WTC11 (cell line): ENCODE results near the gene LFNG. TPM values are rescaled to one million over a fixed set of nuclear protein-coding genes. Genes with fewer than 3 reads are reported as not detected.
A peak's percentile ranks its signal among the peaks of the same experiment; 100 is the strongest.

Experiments used
- ATAC-seq: fragments of 200-7000 bp; cut with Tn5 transposase; 2 replicates; pipeline ENCODE4 v1.10.0; 2021; ENCODE audit warnings: mild to moderate bottlenecking, moderate library complexity
- CTCF ChIA-PET: fragments of 300-600 bp; sonication (Branson Sonifier 250); formaldehyde crosslinking; loops from one replicate; lab custom pipeline; 2021; ENCODE audit warnings: antibody characterized with exemption; lab: Charles Lee
- POLR2A ChIA-PET: fragments of 350-600 bp; sonication (Branson Sonifier 250); formaldehyde crosslinking; loops from one replicate; lab custom pipeline; 2021; ENCODE audit warnings: antibody characterized with exemption; lab: Charles Lee
- DNase-seq: peaks from one replicate; pipeline ENCODE4 v3.0.0; 2021; ENCODE audit warnings: low spot score
- H3K27ac Mint-ChIP-seq: 2 replicates; pipeline ENCODE4 v1.8.0; 2021; ENCODE audit warnings: mixed read lengths
- H3K27me3 Mint-ChIP-seq: 2 replicates; pipeline ENCODE4 v1.8.0; 2021; ENCODE audit warnings: low read depth, mild to moderate bottlenecking, moderate library complexity, mixed read lengths
- H3K36me3 Mint-ChIP-seq: 2 replicates; pipeline ENCODE4 v1.8.0; 2021; ENCODE audit warnings: mixed read lengths
- H3K4me1 Mint-ChIP-seq: 2 replicates; pipeline ENCODE4 v1.8.0; 2022; ENCODE audit warnings: mixed read lengths
- H3K4me3 Mint-ChIP-seq: 2 replicates; pipeline ENCODE4 v1.8.0; 2021; ENCODE audit warnings: mild to moderate bottlenecking, moderate library complexity, mixed read lengths
- H3K9me3 Mint-ChIP-seq: 2 replicates; pipeline ENCODE4 v1.8.0; 2021; ENCODE audit warnings: mixed read lengths
- CREB1 ChIP-seq: sonication (generic); formaldehyde crosslinking; IDR thresholded peaks from 2 replicates; pipeline ENCODE4 v1.8.0; 2023; ENCODE audit warnings: mild to moderate bottlenecking, missing genetic modification reagents
- FOXP4 ChIP-seq: sonication (generic); formaldehyde crosslinking; IDR thresholded peaks from 2 replicates; pipeline ENCODE4 v1.8.0; 2022; ENCODE audit warnings: mild to moderate bottlenecking, missing genetic modification reagents
- GTF2I ChIP-seq: fragments of 250-450 bp; sonication (Bioruptor Pico); conservative IDR thresholded peaks from 2 replicates; pipeline ENCODE4 v1.4.0; 2021; ENCODE audit warnings: mild to moderate bottlenecking
- IRF2 ChIP-seq: sonication (generic); formaldehyde crosslinking; IDR thresholded peaks from 2 replicates; pipeline ENCODE4 v1.8.0; 2022; ENCODE audit warnings: low read depth, missing genetic modification reagents, borderline replicate concordance
- MAX ChIP-seq: sonication (generic); formaldehyde crosslinking; IDR thresholded peaks from 2 replicates; pipeline ENCODE4 v1.8.0; 2022; ENCODE audit warnings: mild to moderate bottlenecking, missing genetic modification reagents
- MYBL2 ChIP-seq: sonication (generic); formaldehyde crosslinking; IDR thresholded peaks from 2 replicates; pipeline ENCODE4 v1.8.1; 2023; ENCODE audit warnings: mild to moderate bottlenecking, moderate library complexity, missing genetic modification reagents
- NFATC4 ChIP-seq: fragments of 250-450 bp; sonication (Bioruptor Pico); IDR thresholded peaks from 2 replicates; pipeline ENCODE4 v1.9.0; 2021; ENCODE audit warnings: mild to moderate bottlenecking
- PRDM15 ChIP-seq: sonication (generic); formaldehyde crosslinking; IDR thresholded peaks from 2 replicates; pipeline ENCODE4 v1.8.0; 2022; ENCODE audit warnings: missing genetic modification reagents
- TCF7 ChIP-seq: sonication (generic); formaldehyde crosslinking; IDR thresholded peaks from 2 replicates; pipeline ENCODE4 v1.8.0; 2022; ENCODE audit warnings: mild to moderate bottlenecking, low read depth, missing genetic modification reagents, moderate library complexity
- TEAD4 ChIP-seq: sonication (generic); formaldehyde crosslinking; IDR thresholded peaks from 2 replicates; pipeline ENCODE4 v1.8.0; 2022; ENCODE audit warnings: mild to moderate bottlenecking, missing genetic modification reagents
- ZNF219 ChIP-seq: sonication (generic); formaldehyde crosslinking; IDR thresholded peaks from 2 replicates; pipeline ENCODE4 v1.8.0; 2023; ENCODE audit warnings: missing genetic modification reagents, mild to moderate bottlenecking, borderline replicate concordance
- ZNF232 ChIP-seq: sonication (generic); formaldehyde crosslinking; IDR thresholded peaks from 2 replicates; pipeline ENCODE4 v1.8.0; 2022; ENCODE audit warnings: mild to moderate bottlenecking, missing genetic modification reagents
- ZNF281 ChIP-seq: sonication (generic); formaldehyde crosslinking; IDR thresholded peaks from 2 replicates; pipeline ENCODE4 v1.8.0; 2023; ENCODE audit warnings: mild to moderate bottlenecking, missing genetic modification reagents
- ZNF423 ChIP-seq: fragments of 250-450 bp; sonication (Bioruptor Pico); IDR thresholded peaks from 2 replicates; pipeline ENCODE4 v2.1.2; 2022; ENCODE audit warnings: mild to moderate bottlenecking, moderate library complexity
- total RNA-seq: library from RNA; stranded (reverse); gene quantifications from 3 replicates; pipeline ENCODE4 v1.2.3, GENCODE V29; 2021
- TF ChIP-seq, protein P1 (sequence below): sonication (generic); formaldehyde crosslinking; IDR thresholded peaks from 2 replicates; pipeline ENCODE4 v1.8.1; 2022; ENCODE audit warnings: low read depth, mild to moderate bottlenecking, moderate library complexity, missing genetic modification reagents, borderline replicate concordance
- TF ChIP-seq, protein P2 (sequence below): sonication (generic); formaldehyde crosslinking; conservative IDR thresholded peaks from 2 replicates; pipeline ENCODE4 v1.8.1; 2022; ENCODE audit warnings: mild to moderate bottlenecking, missing genetic modification reagents
- TF ChIP-seq, protein P3 (sequence below): sonication (generic); formaldehyde crosslinking; IDR thresholded peaks from 2 replicates; pipeline ENCODE4 v1.8.1; 2023; ENCODE audit warnings: mild to moderate bottlenecking, missing genetic modification reagents, moderate library complexity
- TF ChIP-seq, protein P4 (sequence below): sonication (generic); formaldehyde crosslinking; IDR thresholded peaks from 2 replicates; pipeline ENCODE4 v1.8.1; 2023; ENCODE audit warnings: mild to moderate bottlenecking, missing genetic modification reagents, borderline replicate concordance

Gene LFNG
- total RNA-seq, 1 experiment from 2014 or later, result 29.4 TPM

- TF ChIP-seq ZNF281 (CRISPR knock-in tag) (no peak), MYBL2 (no peak)
- TF ChIP-seq, protein P1, sequence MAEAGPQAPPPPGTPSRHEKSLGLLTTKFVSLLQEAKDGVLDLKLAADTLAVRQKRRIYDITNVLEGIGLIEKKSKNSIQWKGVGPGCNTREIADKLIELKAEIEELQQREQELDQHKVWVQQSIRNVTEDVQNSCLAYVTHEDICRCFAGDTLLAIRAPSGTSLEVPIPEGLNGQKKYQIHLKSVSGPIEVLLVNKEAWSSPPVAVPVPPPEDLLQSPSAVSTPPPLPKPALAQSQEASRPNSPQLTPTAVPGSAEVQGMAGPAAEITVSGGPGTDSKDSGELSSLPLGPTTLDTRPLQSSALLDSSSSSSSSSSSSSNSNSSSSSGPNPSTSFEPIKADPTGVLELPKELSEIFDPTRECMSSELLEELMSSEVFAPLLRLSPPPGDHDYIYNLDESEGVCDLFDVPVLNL, result no peak
- TF ChIP-seq, protein P2, sequence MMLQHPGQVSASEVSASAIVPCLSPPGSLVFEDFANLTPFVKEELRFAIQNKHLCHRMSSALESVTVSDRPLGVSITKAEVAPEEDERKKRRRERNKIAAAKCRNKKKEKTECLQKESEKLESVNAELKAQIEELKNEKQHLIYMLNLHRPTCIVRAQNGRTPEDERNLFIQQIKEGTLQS (CRISPR knock-in tag), result no peak
- TF ChIP-seq, all 79 proteins: peak for 0
These were observed 46.8 kb upstream of the LFNG start (continued) for GRCh38 chr7:2472739-2473138.

GRCh38 chr7:2473496-2474180 is 45.9 kb upstream of the LFNG start:
- ATAC-seq, result no peak
- Mint-ChIP-seq H3K9me3 (no peaks in the 10 kb centered on the region), H3K36me3 (no peaks in the 10 kb centered on the region), H3K27ac (peak overlapping the region; percentile 5; the same call in 1 of the 2 replicates), H3K4me3 (no peak overlapping the region), H3K27me3 (no peaks in the 10 kb centered on the region), H3K4me1 (peaks cover 39% of the 10 kb centered on the region)
- ChIA-PET POLR2A (no interaction called here), CTCF (interaction anchor here (1.0 to 9.8 kb wide), 2 partner anchors 22 to 185 kb away, joined by 3 to 288 read pairs; no protein-coding TSS in a partner anchor)
- no peak for DNase-seq
- TF ChIP-seq, protein P3, sequence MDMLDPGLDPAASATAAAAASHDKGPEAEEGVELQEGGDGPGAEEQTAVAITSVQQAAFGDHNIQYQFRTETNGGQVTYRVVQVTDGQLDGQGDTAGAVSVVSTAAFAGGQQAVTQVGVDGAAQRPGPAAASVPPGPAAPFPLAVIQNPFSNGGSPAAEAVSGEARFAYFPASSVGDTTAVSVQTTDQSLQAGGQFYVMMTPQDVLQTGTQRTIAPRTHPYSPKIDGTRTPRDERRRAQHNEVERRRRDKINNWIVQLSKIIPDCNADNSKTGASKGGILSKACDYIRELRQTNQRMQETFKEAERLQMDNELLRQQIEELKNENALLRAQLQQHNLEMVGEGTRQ (CRISPR knock-in tag), result no peak
- no peak for TF ChIP-seq NFATC4 (CRISPR knock-in tag)
- TF ChIP-seq CREB1, result no peak
- TF ChIP-seq, protein P2 (CRISPR knock-in tag), result no peak
- TF ChIP-seq TEAD4 (CRISPR knock-in tag), result no peak
- TF ChIP-seq FOXP4, result no peak
- TF ChIP-seq PRDM15 (CRISPR knock-in tag), result no peak
- no peak for TF ChIP-seq TCF7 (CRISPR knock-in tag)
- no peak for TF ChIP-seq ZNF423 (CRISPR knock-in tag)
- no peak for TF ChIP-seq IRF2
- no peak for TF ChIP-seq GTF2I
- no peak for TF ChIP-seq ZNF232 (CRISPR knock-in tag)
- no peak for TF ChIP-seq ZNF219 (CRISPR knock-in tag)
- TF ChIP-seq, protein P4, sequence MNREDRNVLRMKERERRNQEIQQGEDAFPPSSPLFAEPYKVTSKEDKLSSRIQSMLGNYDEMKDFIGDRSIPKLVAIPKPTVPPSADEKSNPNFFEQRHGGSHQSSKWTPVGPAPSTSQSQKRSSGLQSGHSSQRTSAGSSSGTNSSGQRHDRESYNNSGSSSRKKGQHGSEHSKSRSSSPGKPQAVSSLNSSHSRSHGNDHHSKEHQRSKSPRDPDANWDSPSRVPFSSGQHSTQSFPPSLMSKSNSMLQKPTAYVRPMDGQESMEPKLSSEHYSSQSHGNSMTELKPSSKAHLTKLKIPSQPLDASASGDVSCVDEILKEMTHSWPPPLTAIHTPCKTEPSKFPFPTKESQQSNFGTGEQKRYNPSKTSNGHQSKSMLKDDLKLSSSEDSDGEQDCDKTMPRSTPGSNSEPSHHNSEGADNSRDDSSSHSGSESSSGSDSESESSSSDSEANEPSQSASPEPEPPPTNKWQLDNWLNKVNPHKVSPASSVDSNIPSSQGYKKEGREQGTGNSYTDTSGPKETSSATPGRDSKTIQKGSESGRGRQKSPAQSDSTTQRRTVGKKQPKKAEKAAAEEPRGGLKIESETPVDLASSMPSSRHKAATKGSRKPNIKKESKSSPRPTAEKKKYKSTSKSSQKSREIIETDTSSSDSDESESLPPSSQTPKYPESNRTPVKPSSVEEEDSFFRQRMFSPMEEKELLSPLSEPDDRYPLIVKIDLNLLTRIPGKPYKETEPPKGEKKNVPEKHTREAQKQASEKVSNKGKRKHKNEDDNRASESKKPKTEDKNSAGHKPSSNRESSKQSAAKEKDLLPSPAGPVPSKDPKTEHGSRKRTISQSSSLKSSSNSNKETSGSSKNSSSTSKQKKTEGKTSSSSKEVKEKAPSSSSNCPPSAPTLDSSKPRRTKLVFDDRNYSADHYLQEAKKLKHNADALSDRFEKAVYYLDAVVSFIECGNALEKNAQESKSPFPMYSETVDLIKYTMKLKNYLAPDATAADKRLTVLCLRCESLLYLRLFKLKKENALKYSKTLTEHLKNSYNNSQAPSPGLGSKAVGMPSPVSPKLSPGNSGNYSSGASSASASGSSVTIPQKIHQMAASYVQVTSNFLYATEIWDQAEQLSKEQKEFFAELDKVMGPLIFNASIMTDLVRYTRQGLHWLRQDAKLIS (CRISPR knock-in tag), result no peak
- TF ChIP-seq MAX (CRISPR knock-in tag), result no peak
